HG02970 (cell line): ENCODE measurements around the gene RAPGEF1.

Experiments used
- ATAC-seq: cut with Tn5 transposase; IDR thresholded peaks from one replicate; pipeline ENCODE4 v1.9.1; 2021; ENCODE audit warnings: mild to moderate bottlenecking, moderate library complexity, moderate number of reproducible peaks; ENCODE audit not compliant: unreplicated experiment, low FRiP score

Gene RAPGEF1

DNA sequence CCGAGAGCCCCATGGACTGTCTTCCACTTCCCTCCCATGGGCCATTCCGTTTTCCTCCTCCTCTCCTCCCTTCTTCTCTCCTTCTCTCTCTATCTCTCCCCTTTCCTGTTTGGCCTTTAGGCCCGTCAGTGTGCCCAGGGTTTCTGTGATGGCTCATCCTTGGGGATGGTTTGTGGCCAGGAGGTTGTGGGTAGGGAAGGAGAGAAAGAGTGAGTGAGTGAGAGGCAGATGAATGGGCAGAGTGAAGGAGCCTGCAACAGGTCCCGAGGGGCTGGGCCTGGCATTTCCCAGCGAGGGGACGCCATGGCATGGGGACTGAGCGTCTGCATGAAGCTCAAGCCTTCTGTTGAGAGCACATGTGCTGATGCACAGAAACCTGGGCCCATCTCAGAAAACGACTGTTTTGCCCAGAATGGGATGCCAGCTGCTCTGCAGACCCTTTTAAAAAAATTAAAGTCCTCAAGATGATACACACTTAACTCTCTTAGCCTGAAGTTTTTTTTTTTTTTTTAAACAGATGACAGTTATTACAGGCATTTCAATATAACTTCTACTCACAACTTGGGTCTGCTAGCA lies 125.4 kb downstream of the RAPGEF1 start:
- ATAC-seq: no peak

GRCh38 chr9:131613921-131614320 lies 126.0 kb downstream of the RAPGEF1 start:
- no peak for ATAC-seq

- no peak for ATAC-seq
Observed at GRCh38 chr9:131612851-131613250, 127.0 kb downstream of the RAPGEF1 start.

DNA sequence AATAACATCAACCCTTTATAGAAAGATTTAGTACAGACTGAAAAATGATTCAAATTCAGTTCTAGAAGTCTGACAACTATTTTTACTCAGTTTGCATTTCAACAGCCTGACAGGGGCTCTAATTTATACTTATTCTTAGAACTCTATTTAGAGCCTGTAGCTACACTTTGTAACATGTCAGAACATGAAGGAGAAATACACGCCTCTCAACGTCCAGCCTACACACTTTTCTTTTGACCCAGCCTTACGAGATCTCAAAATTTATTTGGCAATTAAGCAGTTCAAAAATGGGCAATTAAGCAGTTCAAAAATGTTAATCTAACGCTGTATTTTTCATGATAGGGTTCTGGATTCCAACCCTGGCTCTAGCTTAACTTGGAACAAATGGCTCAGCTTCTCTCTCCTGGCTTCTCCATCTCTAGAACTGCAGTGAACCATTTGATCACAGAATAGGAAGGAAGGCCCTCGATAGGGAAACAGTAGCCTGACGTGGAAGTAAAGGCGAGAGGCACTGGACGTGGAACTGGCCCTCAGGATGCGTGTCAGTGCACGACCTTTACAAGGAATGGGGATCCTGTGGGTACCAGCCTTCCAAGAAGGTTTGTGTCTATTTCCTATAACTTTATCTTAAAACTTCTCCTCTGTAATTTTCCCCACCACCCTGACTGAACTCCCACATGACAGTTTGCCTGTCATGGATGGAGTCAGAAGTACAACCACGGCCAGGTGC lies 128.1 kb downstream of the RAPGEF1 start:
- ATAC-seq: no peak

DNA sequence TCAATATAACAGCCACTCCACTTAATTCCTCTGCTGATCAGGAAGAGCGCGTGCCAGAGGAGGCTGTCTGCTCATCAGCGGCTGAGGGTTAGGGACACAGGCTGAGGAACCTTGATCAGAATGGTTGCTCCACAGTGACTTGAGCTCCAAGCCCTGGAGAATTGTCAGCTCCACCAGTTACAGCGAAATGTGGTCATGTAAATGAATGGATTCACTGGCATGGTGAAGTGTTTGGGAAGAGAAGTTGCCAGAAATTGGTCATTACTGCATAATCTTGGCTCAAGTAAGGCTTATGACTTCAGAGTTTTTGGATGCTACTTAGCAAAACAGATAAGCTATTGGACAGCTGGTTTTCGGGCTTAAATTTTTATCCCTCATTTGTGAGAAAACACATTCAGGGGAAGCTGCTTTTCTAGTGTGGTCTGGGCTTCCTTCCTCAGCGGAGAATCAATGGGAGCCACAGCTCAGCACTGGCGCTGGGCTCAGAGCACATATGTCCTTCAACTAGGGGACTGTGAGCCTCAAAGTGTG lies 129.6 kb downstream of the RAPGEF1 start:
- no peak for ATAC-seq

DNA sequence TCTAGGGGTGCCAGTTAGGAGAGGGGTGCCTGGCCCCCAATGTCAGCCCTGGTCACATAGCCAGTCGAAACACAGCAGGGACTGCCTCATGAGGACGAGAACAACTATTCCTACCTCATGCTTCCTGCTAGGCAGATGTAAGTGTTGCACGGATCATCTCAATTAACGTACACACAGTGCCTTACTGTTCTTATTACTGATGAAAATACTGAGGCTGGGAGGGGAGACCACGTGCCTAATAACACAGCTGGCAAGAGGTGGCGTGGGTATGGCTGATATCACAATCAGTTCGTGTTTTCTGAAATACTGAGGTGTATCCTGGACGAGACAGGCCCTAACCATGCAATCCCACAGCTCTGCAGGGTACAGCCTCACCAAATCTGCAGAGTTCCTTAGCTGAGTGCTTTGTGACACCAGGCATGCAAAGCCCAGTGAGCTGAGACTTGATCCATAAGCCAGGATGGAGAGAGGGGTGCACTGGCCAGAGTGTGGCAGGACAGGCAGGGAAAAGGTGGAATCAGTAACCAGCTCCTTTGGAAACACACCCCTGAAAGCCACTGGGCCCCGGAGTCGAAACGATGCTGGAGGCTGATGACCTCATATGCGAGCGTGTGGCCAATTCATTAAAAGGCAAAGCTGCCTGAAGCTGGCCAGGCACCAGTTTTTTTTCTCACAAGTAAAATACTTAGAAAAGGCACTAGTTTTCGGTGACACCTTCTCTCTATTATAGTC lies 130.6 kb downstream of the RAPGEF1 start:
- no peak for ATAC-seq

DNA sequence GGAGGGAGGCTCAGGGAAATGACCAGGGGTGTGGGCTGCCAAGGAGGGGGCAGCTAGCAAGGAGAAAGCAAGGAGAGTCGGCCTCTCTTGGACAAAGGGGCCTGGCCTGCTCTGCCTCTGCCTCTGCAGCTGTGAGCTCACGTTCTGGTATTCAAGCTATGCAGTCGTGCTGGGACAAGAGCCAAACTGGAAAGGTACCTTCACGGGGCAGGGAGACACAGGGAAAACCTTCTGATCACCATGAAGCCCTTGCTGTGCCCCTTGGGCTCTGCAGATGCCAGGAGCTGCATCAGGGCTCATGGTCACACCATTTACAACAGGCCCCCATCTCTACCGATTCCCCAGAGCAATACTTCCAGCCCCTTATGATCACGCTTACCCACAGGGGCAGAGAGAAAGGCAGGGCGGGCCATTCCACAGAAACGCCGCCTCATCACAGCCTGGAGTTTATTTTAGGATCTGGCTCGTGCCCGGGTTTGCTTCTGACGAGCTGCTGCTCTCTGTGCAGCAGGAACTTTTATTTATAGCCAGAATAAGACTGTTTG lies 131.3 kb downstream of the RAPGEF1 start:
- ATAC-seq: no peak

DNA sequence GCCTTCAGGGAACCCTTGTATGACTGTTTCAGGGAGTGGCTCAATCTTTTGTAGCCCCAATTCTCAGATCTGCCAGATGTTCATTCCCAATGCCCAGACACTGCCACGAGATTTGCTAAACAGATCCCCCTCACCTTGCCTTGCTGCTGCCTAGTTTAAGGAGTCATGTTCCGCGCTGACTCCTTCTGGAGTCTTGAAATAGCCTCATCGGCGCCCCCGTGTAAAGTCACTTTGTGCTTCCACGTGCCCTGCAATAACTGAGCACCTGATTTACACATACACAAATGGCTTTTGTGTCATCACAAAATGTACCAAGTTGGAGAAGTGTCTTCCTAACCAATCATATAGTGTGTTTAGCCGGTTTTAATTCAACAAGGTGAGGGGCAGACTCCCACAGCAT lies 132.3 kb downstream of the RAPGEF1 start:
- no peak for ATAC-seq

DNA sequence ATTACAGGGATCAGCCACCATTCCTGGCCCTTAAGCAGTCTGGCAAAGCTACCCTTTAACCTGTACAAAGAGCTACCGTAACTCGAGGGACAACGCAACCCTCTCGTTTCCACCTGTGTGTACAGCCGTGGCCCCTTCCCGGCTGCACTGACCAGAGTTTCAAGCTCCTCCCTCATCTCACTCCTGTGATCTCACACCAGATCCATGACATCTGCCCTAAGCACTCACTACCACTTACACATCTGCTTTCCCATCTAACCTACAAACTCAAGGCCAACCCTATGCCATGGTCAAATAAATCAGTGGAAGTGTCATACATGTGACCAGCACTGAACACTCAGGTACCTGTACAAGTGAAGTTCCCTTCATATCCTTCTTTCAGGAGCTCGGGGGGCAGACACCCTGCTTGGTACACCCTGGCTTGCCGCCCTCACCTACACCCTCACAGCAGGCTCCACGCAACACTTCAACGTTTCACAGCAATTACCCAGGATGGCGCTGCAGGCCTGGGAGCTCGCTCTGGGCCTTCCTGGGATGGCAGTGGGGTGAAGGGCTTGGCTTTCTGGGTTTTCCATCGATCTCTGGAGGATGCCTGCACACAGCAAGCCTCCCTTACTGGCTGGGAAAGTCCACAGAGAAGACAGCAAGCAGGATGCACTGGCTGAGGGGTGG lies 132.8 kb downstream of the RAPGEF1 start:
- ATAC-seq: no peak

- no peak for ATAC-seq
Observed at GRCh38 chr9:131605770-131606590, 133.9 kb downstream of the RAPGEF1 start.

GRCh38 chr9:131603711-131604439 lies 136.0 kb downstream of the RAPGEF1 start:
- ATAC-seq: no peak

DNA sequence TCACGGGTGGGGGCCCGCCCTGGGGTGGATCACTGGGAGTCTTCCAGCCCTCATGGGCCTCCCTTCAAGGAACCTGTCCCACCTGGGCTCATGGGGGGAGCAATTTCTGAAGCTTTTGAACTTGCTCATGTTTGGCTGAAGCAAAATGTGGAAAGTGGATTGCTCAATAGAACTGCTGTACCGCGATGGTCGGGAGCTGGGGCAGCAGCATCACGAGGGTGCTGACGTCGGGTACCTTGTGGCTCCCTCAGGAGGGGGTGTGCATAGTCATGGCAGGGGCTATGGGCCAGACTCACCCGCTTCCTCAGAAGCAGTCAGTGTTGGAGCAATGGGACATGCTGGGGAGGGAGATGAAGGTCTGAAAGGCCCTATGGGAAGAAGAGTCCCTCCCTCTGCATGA lies 136.7 kb downstream of the RAPGEF1 start:
- no peak for ATAC-seq

DNA sequence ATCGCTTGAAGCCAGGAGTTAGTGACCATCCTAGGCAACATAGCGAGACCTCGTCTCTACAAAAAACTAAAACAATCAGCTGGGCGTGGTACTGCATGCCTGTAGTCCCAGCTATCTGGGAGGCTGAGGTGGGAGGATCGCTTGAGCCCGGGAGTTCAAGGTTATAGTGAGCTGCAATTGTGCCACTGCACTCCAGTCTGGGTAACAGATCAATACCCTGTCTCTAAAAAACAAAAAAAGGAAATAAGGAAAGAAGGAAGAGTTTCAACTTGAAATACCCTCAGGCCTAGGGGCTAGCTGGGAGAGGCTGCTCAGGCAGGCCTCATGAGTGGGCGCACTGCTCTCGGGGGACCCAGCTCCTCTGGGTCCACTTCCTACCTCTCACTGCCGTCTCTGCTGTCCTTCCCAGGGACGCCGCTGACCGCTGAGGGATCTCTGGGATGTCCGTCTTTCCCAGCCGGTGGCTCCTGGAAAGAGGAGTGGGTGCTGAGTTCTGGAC lies 138.1 kb downstream of the RAPGEF1 start:
- no peak for ATAC-seq

- no peak for ATAC-seq
Observed at GRCh38 chr9:131598121-131598520, 141.8 kb downstream of the RAPGEF1 start.

DNA sequence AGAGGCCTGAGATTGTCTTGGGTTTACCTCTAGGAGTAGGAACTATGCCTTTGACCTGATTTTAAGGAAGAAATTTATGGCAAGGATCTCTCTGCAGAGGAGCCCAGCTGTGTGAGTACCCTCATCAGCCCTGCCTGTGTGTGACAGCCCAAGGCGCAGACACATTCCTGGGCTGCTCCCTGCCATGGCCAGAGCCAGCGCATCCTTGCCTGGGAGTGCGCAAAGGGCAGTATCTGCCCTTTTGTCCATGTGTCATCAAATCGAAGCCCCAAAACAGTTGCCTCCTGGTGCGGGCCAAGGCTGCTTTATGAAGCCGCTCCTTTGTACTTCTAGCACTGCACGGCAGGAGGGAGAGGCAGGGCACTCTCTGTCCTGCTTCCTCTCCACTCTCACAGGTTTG lies 142.6 kb downstream of the RAPGEF1 start:
- no peak for ATAC-seq

DNA sequence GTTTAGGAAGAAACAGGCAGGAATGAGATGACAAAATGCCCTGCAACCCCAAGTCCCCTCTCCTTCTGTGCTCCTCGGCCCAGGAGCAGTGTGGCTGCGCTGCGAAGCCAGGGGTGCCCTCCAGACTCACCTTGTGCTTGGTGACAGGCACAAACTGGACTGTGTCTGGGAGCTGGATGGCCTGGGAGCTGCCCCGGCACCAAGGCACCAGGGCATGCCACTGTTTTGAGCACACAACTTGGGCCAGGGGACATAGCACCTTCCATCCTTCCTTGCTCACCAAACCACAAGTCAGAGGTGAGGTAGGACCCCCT lies 143.5 kb downstream of the RAPGEF1 start:
- no peak for ATAC-seq

GRCh38 chr9:131595696-131596429 lies 144.0 kb downstream of the RAPGEF1 start:
- ATAC-seq: no peak

- ATAC-seq: no peak
Observed at GRCh38 chr9:131594906-131595665, 144.8 kb downstream of the RAPGEF1 start.
